Keratinocyte (primary cell): ENCODE results near the gene ALPK1.

Experiments
- CTCF ChIP-seq, 3 experiments: IDR thresholded peaks in 1 of 3; conservative IDR thresholded peaks in 1 of 3; optimal IDR thresholded peaks in 1 of 3; 2 replicates in 2 of 3; 3 replicates in 1 of 3; pipeline versions ENCODE3 to v1.5.1; 2011; ENCODE audit warnings: low read length in 3 of 3, mild to moderate bottlenecking in 3 of 3, moderate library complexity in 2 of 3, control low read depth in 1 of 3, inconsistent platforms in 1 of 3; ENCODE audit not compliant: insufficient read depth in 2 of 3; ENCODE audit errors: extremely low read depth in 1 of 3
- EZH2 ChIP-seq: IDR thresholded peaks from one replicate; pipeline ENCODE4 v1.6.1; 2012; ENCODE audit warnings: inconsistent platforms, mild to moderate bottlenecking, low read length, moderate library complexity

GRCh38 chr4:112410364-112410763 lies 113.2 kb downstream of the ALPK1 start:
- TF ChIP-seq CTCF (optimal IDR thresholded peaks at IDR 0.05 in 1 of 3, IDR thresholded peaks at IDR 0.05 in 1 of 3, conservative IDR thresholded peaks at IDR 0.05 in 1 of 3; ENCODE audit: extremely low read depth in 1 of 3, insufficient read depth in 2 of 3, low read length in 3 of 3) (no peak), EZH2 (no peak)
